Measurements from ENCODE around the gene DBH. TPM values are rescaled to one million over a fixed set of nuclear protein-coding genes. Genes with fewer than 3 reads are reported as not detected.

The DBH gene
- total RNA-seq, 1 donor from 2014 or later: not detected

DNA sequence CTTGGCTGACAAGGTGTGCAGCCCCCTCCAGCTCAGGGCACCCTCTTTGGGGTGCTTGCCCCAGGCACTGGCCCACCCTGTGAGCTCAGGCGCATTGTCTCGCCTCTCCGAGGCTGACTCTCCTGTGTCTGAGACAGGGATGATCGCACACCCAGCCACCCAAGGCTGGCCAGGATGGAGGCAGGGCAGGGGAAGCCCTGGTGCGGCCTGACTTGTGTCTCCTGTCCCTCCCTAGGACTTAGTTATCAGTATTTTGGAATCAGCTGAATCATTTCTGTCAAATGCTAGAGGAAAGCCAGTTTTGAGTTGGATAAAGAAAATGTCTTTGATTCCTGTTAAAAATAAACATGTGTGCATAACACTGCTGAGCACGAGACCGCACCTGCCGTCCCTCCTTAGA is 2.5 kb upstream of the DBH start:
- intact Hi-C loops (cut with DNase I): no loop called here
- no peak for DNase-seq
- H3K27me3 ChIP-seq: peaks cover 8% of the 10 kb centered on the region

GRCh38 chr9:133634081-133634691 is 2.0 kb upstream of the DBH start:
- TF ChIP-seq CTCF (IDR thresholded peaks at IDR 0.05): no peak
- no peaks in the 10 kb centered on the region for H3K36me3 ChIP-seq
- no peak overlapping the region for H3K4me3 ChIP-seq
- no peaks in the 10 kb centered on the region for H3K9me3 ChIP-seq
- no peak for DNase-seq
- no peaks in the 10 kb centered on the region for H3K4me1 ChIP-seq
- peaks cover 8% of the 10 kb centered on the region for H3K27me3 ChIP-seq
- no peak overlapping the region for H3K27ac ChIP-seq
- peak; percentile 4 for ATAC-seq
- intact Hi-C loops (cut with DNase I): no loop called here

More for the DNA sequence above, 2.5 kb upstream of the DBH start:
- no peaks in the 10 kb centered on the region for H3K4me1 ChIP-seq
- no peaks in the 10 kb centered on the region for H3K9me3 ChIP-seq
- H3K27ac ChIP-seq: no peak overlapping the region
- no peak overlapping the region for H3K4me3 ChIP-seq
- ATAC-seq: no peak
- TF ChIP-seq CTCF (IDR thresholded peaks at IDR 0.05): no peak
- H3K36me3 ChIP-seq: no peaks in the 10 kb centered on the region

DNA sequence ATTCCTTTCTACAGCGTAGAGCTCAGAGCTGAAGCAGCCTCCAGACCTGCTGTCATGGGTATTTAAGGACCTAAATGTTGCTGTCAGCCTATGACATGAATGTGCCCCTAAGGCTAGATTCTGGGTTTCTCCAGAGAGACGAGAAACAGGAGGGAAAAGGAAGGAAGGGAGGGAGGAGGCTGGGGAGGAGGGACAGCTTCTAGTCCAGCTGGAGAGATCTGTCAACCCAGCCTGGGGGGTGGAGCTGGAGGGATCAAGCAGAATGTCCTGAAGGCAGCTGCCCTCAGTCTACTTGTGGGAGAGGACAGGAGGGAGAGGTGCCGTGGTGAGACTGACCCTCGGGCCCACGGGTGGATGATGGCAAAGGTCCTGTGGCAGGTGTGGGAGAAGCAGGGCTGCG is 1.1 kb upstream of the DBH start:
- peaks cover 8% of the 10 kb centered on the region for H3K27me3 ChIP-seq
- no peaks in the 10 kb centered on the region for H3K9me3 ChIP-seq
- DNase-seq: no peak
- peak; percentile 14 for ATAC-seq
- TF ChIP-seq CTCF (IDR thresholded peaks at IDR 0.05): no peak
- H3K27ac ChIP-seq: no peak overlapping the region
- intact Hi-C loops (cut with DNase I): no loop called here
- no peak overlapping the region for H3K4me3 ChIP-seq
- no peaks in the 10 kb centered on the region for H3K36me3 ChIP-seq
- no peaks in the 10 kb centered on the region for H3K4me1 ChIP-seq

- no peak overlapping the region for H3K27ac ChIP-seq
These were observed 739 bp downstream of the DBH start for GRCh38 chr9:133636902-133637301.

GRCh38 chr9:133637451-133638055 is 1.4 kb downstream of the DBH start:
- ATAC-seq (no peak), DNase-seq (no peak)
- Histone ChIP-seq H3K27me3 (peaks cover 8% of the 10 kb centered on the region), H3K36me3 (no peaks in the 10 kb centered on the region), H3K4me1 (no peaks in the 10 kb centered on the region), H3K9me3 (no peaks in the 10 kb centered on the region), H3K27ac (no peak overlapping the region), H3K4me3 (no peak overlapping the region)
- TF ChIP-seq CTCF (IDR thresholded peaks at IDR 0.05): no peak
- intact Hi-C loops (cut with DNase I): no loop called here

More at GRCh38 chr9:133636902-133637301, 739 bp downstream of the DBH start:
- TF ChIP-seq CTCF (IDR thresholded peaks at IDR 0.05): no peak
- no peak for DNase-seq
- no peaks in the 10 kb centered on the region for H3K9me3 ChIP-seq
- no peaks in the 10 kb centered on the region for H3K36me3 ChIP-seq
- H3K4me1 ChIP-seq: no peaks in the 10 kb centered on the region
- H3K27me3 ChIP-seq: peaks cover 8% of the 10 kb centered on the region
- intact Hi-C loops (cut with DNase I): no loop called here
- ATAC-seq: no peak
- H3K4me3 ChIP-seq: no peak overlapping the region
